ENCODE data around the gene ELOVL5.

The ELOVL5 gene

GRCh38 chr6:53246924-53247323 is 101.8 kb downstream of the ELOVL5 start:
- no peak for TF ChIP-seq CTCF (IDR thresholded peaks at IDR 0.05; ENCODE audit: low read length, missing control alignments)
- no peak for DNase-seq (ENCODE audit: low read depth)
- no peak overlapping the region for H3K4me3 ChIP-seq (replicated peaks; ENCODE audit: low read depth, low read length)

DNA sequence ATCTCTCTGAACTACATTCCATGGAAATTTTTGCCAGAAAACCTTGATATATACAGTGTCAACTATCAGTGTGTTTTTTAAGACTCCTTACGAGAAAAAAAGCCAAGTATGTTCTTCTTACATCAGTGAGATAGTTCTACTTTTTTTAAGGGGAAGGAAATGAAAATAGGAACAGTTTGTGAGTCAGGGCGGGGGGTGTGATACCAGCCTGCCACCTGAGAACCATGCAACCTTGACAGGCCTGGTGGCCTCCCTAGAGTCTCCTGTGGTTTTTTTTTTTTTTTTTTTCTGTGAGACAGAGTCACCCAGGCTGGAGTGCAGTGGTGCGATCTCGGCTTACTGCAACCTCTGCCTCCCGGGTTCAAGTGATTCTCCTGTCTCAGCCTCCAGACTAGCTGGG is 103.8 kb downstream of the ELOVL5 start:
- no peak for TF ChIP-seq CTCF (IDR thresholded peaks at IDR 0.05; ENCODE audit: low read length, missing control alignments)
- no peak for DNase-seq (ENCODE audit: low read depth)
- H3K4me3 ChIP-seq (replicated peaks; ENCODE audit: low read depth, low read length): no peak overlapping the region

DNA sequence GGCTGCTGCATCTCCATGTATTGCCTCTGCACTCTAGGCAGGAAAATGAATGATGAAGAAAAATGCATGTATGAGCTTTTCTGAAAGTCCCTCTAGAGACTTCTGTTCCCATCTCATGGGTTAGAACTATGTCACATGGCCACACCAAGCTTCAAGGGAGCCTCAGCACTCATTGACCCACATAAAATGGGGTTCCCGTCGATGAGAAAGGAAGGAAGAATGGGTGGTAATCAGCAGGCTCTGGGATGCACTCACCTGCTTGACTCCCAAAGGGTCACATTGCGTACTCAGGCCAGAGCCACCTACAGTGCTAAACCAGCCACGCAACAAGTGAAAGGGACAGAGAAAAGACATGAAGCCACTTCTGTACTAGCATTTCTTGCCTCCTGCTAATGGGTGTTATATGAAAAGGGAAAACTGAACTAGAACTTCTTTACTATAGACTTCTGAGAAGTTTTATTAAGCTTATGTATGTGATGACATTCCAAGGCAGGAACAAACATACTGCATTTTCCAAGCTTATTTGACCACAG is 104.3 kb downstream of the ELOVL5 start:
- TF ChIP-seq CTCF (IDR thresholded peaks at IDR 0.05; ENCODE audit: low read length, missing control alignments): no peak
- DNase-seq (ENCODE audit: low read depth): no peak
- H3K4me3 ChIP-seq (replicated peaks; ENCODE audit: low read depth, low read length): no peak overlapping the region

GRCh38 chr6:53241938-53242337 is 106.8 kb downstream of the ELOVL5 start:
- TF ChIP-seq CTCF (IDR thresholded peaks at IDR 0.05; ENCODE audit: low read length, missing control alignments): no peak
- no peak overlapping the region for H3K4me3 ChIP-seq (replicated peaks; ENCODE audit: low read depth, low read length)
- no peak for DNase-seq (ENCODE audit: low read depth)

DNA sequence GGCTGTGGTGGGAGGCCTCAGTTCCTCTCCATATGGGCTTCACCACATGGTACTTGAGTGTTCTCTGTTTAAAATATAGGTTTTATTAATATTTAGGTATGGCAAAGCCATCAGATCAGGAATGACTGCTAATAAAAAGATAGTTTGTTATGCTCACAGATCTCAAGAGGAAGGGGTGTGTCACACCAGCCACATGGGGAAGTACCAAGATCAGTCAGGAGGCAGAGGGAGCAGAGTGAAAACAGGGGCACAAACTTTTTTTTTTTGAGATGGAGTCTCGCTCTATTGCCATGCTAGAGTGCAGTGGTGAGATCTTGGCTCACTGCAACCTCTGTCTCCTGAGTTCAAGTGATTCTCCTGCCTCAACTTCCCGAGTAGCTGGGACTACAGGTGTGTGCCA is 108.0 kb downstream of the ELOVL5 start:
- no peak for DNase-seq (ENCODE audit: low read depth)
- no peak for TF ChIP-seq CTCF (IDR thresholded peaks at IDR 0.05; ENCODE audit: low read length, missing control alignments)
- H3K4me3 ChIP-seq (replicated peaks; ENCODE audit: low read depth, low read length): no peak overlapping the region

- H3K4me3 ChIP-seq (replicated peaks; ENCODE audit: low read depth, low read length): no peak overlapping the region
- no peak for DNase-seq (ENCODE audit: low read depth)
- no peak for TF ChIP-seq CTCF (IDR thresholded peaks at IDR 0.05; ENCODE audit: low read length, missing control alignments)
These were observed 108.6 kb downstream of the ELOVL5 start for GRCh38 chr6:53240139-53240538.

DNA sequence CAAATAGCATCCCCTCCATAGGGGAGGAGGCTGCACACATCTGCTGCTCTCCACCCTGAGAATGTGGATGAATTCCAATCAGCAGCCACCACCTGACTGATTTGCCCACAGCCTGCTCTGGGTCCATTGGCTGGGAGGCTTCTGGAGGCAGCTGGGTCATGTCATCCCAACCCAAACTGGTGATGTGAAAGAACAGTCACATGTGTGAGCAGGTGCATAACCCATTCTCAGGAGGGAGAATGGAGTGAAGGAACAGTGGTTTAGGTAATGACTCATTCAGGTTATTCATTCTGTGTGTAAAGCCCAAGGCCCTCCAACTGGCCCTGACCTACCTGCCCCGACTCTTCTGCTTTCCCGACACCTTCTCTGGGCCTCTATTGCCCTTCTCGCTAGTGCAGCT is 109.2 kb downstream of the ELOVL5 start:
- TF ChIP-seq CTCF (IDR thresholded peaks at IDR 0.05; ENCODE audit: low read length, missing control alignments): no peak
- no peak overlapping the region for H3K4me3 ChIP-seq (replicated peaks; ENCODE audit: low read depth, low read length)
- DNase-seq (ENCODE audit: low read depth): no peak
